ENCODE results near the gene USP24.

The USP24 gene

GRCh38 chr1:55215194-55216021 lies at the start of gene USP24:
USP24 (minus strand) TSS chr1:55215364; CDS start chr1:55215113, 251 bp downstream.
- DNase-seq (ENCODE audit: low spot score) = peak; percentile 80

- no peak for DNase-seq (ENCODE audit: low spot score)
Measured at GRCh38 chr1:55262822-55263221, 47.7 kb upstream of the USP24 start.

- DNase-seq (ENCODE audit: low spot score) = no peak
Measured at GRCh38 chr1:55259911-55260609, 44.9 kb upstream of the USP24 start.

GRCh38 chr1:55257958-55258357 lies 42.8 kb upstream of the USP24 start:
- DNase-seq (ENCODE audit: low spot score) = no peak

GRCh38 chr1:55255901-55256300 lies 40.7 kb upstream of the USP24 start:
- DNase-seq (ENCODE audit: low spot score) = no peak

GRCh38 chr1:55252942-55253589 lies 37.9 kb upstream of the USP24 start:
- no peak for DNase-seq (ENCODE audit: low spot score)

GRCh38 chr1:55250399-55251075 lies 35.4 kb upstream of the USP24 start:
- no peak for DNase-seq (ENCODE audit: low spot score)

GRCh38 chr1:55249646-55250398 lies 34.7 kb upstream of the USP24 start:
- no peak for DNase-seq (ENCODE audit: low spot score)

GRCh38 chr1:55246896-55247295 lies 31.7 kb upstream of the USP24 start:
- no peak for DNase-seq (ENCODE audit: low spot score)

- no peak for DNase-seq (ENCODE audit: low spot score)
Measured at GRCh38 chr1:55246331-55246730, 31.2 kb upstream of the USP24 start.

- DNase-seq (ENCODE audit: low spot score) = no peak
Measured at GRCh38 chr1:55245781-55246180, 30.6 kb upstream of the USP24 start.

GRCh38 chr1:55244476-55245099 lies 29.4 kb upstream of the USP24 start:
- no peak for DNase-seq (ENCODE audit: low spot score)

GRCh38 chr1:55243655-55244054 lies 28.5 kb upstream of the USP24 start:
- DNase-seq (ENCODE audit: low spot score) = no peak

GRCh38 chr1:55239548-55239947 lies 24.4 kb upstream of the USP24 start:
- DNase-seq (ENCODE audit: low spot score) = no peak

GRCh38 chr1:55235722-55236121 lies 20.6 kb upstream of the USP24 start:
- no peak for DNase-seq (ENCODE audit: low spot score)

- no peak for DNase-seq (ENCODE audit: low spot score)
Measured at GRCh38 chr1:55234016-55234415, 18.9 kb upstream of the USP24 start.

- DNase-seq (ENCODE audit: low spot score) = no peak
Measured at GRCh38 chr1:55233145-55233777, 18.1 kb upstream of the USP24 start.

GRCh38 chr1:55232448-55233144 lies 17.4 kb upstream of the USP24 start:
- no peak for DNase-seq (ENCODE audit: low spot score)

GRCh38 chr1:55231745-55232144 lies 16.6 kb upstream of the USP24 start:
- no peak for DNase-seq (ENCODE audit: low spot score)

- DNase-seq (ENCODE audit: low spot score) = no peak
Measured at GRCh38 chr1:55230659-55231058, 15.5 kb upstream of the USP24 start.

Data from putamen (tissue), 1 donor.